ENCODE measurements around the gene FANCC. TPM values are rescaled to one million over a fixed set of nuclear protein-coding genes. Genes with fewer than 3 reads are reported as not detected.

The FANCC gene
- total and polyA plus RNA-seq, 2 of the 13 experiments (the other 11 are each of a cell fraction or from before 2014, with no cell fraction given): 7.4 to 8.6 TPM

GRCh38 chr9:95175523-95175922, 142.0 kb downstream of the FANCC start:
- no peaks in the 10 kb centered on the region for H3K4me1 ChIP-seq (ENCODE audit: insufficient read depth, low read length)
- 99% methylated on average over 5 of the region's 8 CpGs for WGBS (ENCODE audit: low lambda C conversion rate)
- H3K9me3 ChIP-seq (ENCODE audit: low read length): no peaks in the 10 kb centered on the region
- no peak overlapping the region for H2AFZ ChIP-seq (ENCODE audit: low read length)
- H4K20me1 ChIP-seq (ENCODE audit: insufficient read depth, low read length): no peaks in the 10 kb centered on the region
- DNase-seq (ENCODE audit: low spot score) (no peak), ATAC-seq (no peak), FAIRE-seq (no peak)
- in situ Hi-C loops (cut with HindIII; ENCODE audit: extremely low pct_ligation_motif_present, low pct_unique_long_range_greater_than_20kb): no loop called here
- no peaks in the 10 kb centered on the region for H3K27me3 ChIP-seq (ENCODE audit: control insufficient read depth in 1 of 2, insufficient read depth in 2 of 2, low read length in 2 of 2)
- intact Hi-C loops (cut with micrococcal nuclease; ENCODE audit: unreplicated experiment): no loop called here
- H3K4me3 ChIP-seq (replicated peaks in 1 of 3; ENCODE audit: insufficient read depth in 1 of 3, low read depth in 2 of 3, low read length in 3 of 3): no peak overlapping the region
- no peak overlapping the region for H3K4me2 ChIP-seq (ENCODE audit: low read depth, low read length)
- H3K36me3 ChIP-seq (replicated peaks in 1 of 2; ENCODE audit: control insufficient read depth in 1 of 2, insufficient read depth in 2 of 2, low read length in 2 of 2): peaks cover 0 to 6% of the 10 kb centered on the region in 2 experiments; a peak in 2 of 5 replicates
- no TSS peak for BruUV-seq (replicated peaks)
- CTCF ChIA-PET (ENCODE audit: low intra/inter-chr PET ratio, low total read pairs): no interaction called here
- H3K27ac ChIP-seq (ENCODE audit: extremely low read length, insufficient read depth, low read length): no peak overlapping the region
- no peak overlapping the region for H3K9ac ChIP-seq (ENCODE audit: insufficient read depth, low read depth, low read length)
- POLR2A ChIA-PET: no interaction called here
- no peaks in the 10 kb centered on the region for H3K79me2 ChIP-seq (ENCODE audit: insufficient read depth, low read length)
- no peak for TF ChIP-seq PATZ1 (CRISPR knock-in tag; IDR thresholded peaks at IDR 0.05)
- TF ChIP-seq ZNF691 (CRISPR knock-in tag; IDR thresholded peaks at IDR 0.05; ENCODE audit: borderline replicate concordance, low read depth): no peak
- TF ChIP-seq ZNF724P (CRISPR knock-in tag; IDR thresholded peaks at IDR 0.05; ENCODE audit: borderline replicate concordance): no peak
- TF ChIP-seq ZNF652 (CRISPR knock-in tag; IDR thresholded peaks at IDR 0.05; ENCODE audit: borderline replicate concordance, low read depth): no peak
- no peak for TF ChIP-seq HNRNPK (IDR thresholded peaks at IDR 0.05; ENCODE audit: low read depth, low read length, poor library complexity, severe bottlenecking)
- no peak for TF ChIP-seq DZIP1 (CRISPR knock-in tag; IDR thresholded peaks at IDR 0.05)
- no peak for TF ChIP-seq ASH2L (IDR thresholded peaks at IDR 0.05; ENCODE audit: insufficient read length, low read depth, low read length)
- no peak for TF ChIP-seq ZNF777 (CRISPR knock-in tag; IDR thresholded peaks at IDR 0.05)
- TF ChIP-seq PBX3 (CRISPR knock-in tag; IDR thresholded peaks at IDR 0.05; ENCODE audit: borderline replicate concordance): no peak
- no peak for TF ChIP-seq SRSF1 (optimal IDR thresholded peaks at IDR 0.05; ENCODE audit: low read depth, low read length)
- TF ChIP-seq TIGD3 (CRISPR knock-in tag; IDR thresholded peaks at IDR 0.05; ENCODE audit: borderline replicate concordance): no peak
